NCI-H345 treated with DMSO at 0.1 percent for 48 hours (cell line): ENCODE measurements around the gene BCL11A.

ENCODE experiments used
- DNase-seq: peaks from one replicate; lab custom pipeline; 2025; ENCODE audit not compliant: unreplicated experiment; lab: John Stamatoyannopoulos, UW

The BCL11A gene

DNA sequence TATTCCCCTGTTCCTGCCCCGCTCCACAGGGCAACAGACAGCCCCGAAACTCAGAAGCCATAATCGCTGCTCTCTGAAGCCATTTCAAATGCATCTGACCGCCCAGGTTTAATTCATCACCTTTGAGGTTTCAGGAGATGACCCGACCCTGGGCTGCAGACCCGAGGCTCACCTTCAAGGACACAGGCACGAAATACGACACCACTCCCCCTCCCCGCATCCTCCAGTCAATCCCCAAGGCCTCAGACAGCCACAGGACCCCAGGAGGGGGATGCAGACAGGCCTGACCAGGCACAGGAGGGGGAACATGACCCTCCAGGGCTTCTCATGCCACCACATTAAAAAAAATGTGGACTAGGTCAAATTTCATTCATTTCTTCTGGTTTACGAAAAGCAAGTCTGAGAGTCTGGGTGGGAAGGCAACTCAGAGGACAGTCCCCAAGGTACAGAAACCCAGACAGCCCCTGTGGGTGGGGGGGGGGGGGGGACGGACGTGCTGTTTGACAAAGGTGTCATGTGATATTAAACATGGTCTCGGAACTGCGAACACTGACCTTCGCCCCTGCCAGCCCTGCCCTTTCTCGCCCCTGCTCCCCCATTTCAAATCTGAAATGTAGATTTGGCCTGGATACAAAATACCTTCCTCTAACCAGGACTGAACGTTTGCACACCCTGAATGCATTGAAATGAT, 142.9 kb downstream of the BCL11A start:
- no peak for DNase-seq

DNA sequence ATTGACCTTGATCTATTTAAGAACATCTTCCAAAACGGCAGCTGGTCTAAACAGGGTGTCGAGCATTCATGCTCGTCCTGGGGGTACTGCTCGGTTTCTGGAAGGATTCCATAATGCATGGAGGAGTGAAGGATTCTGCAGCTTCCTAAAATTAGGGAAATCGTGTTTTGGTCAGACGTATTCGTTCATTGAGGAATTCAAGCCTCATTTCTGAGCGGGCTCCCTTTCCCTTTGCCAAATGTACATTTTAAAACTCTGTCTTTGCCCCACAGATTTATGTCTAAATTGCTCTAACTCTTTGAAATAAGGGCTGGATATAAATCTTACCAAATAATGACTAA, 144.0 kb downstream of the BCL11A start:
- DNase-seq = no peak

- DNase-seq = no peak
These were observed 144.5 kb downstream of the BCL11A start for GRCh38 chr2:60408811-60409530.

- DNase-seq = no peak
These were observed 145.2 kb downstream of the BCL11A start for GRCh38 chr2:60408207-60408606.

GRCh38 chr2:60407398-60407797, 146.1 kb downstream of the BCL11A start:
- no peak for DNase-seq

GRCh38 chr2:60406192-60406591, 147.3 kb downstream of the BCL11A start:
- DNase-seq = no peak

DNA sequence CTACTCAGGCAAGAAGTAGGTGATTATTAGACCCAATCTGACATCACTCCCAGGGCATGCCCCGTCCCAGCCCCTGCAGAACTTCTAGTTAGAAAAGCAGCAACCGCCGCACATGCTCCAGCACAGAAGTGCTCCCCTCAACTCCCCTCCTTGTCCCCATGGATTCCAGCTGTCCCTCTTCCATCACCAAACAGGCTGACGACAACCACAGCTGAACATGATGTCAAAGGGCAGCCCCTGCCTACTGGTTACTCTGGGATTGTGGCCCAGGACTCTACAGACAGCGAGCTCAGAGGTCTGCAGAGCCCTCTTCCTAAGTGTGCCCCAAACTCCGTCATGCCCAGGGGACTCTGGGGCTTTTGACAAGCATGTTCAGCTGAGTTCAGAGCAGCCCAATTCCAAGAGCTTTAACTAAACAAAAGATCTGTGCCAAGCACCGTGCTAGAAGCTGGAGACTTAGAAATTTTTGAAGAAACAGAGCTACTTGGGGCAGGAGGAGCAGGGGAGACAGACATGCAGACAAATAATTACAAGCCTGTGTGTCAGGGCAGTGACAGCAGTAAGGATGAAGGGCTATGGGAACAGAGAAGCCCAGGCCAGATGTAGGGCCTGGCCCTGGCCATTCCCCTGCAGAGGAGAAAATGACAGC, 148.1 kb downstream of the BCL11A start:
- no peak for DNase-seq
